Uterus (tissue), 2 donors: ENCODE results near the gene RPRD1B.

Experiments
- CTCF ChIP-seq, 4 experiments: fragments of 200-600 bp in 2 of 4; fragments of 450-650 bp in 2 of 4; sonication (generic) in 2 of 4; IDR thresholded peaks; one replicate each; pipeline ENCODE4 v1.5.1; 2016 to 2019; ENCODE audit warnings: antibody characterized with exemption in 4 of 4, mild to moderate bottlenecking in 2 of 4, moderate library complexity in 1 of 4
- POLR2A ChIP-seq, 2 donors: fragments of 450-650 bp; IDR thresholded peaks; one replicate each; pipeline ENCODE4 v1.6.1; 2016; ENCODE audit warnings: antibody characterized with exemption in 2 of 2, mild to moderate bottlenecking in 1 of 2, moderate library complexity in 1 of 2

GRCh38 chr20:38002422-38002821 is 31.1 kb upstream of the RPRD1B start:
- TF ChIP-seq CTCF (IDR thresholded peaks at IDR 0.05) (no peak), POLR2A (IDR thresholded peaks at IDR 0.05) (no peak)
